ENCODE measurements around the gene EMC8. TPM values are rescaled to one million over a fixed set of nuclear protein-coding genes. Genes with fewer than 3 reads are reported as not detected.
A peak's percentile ranks its signal among the peaks of the same experiment; 100 is the strongest.

Gene EMC8
- total and polyA plus RNA-seq, 10 of the 15 experiments (the other 5 are each of a cell fraction or from before 2014, with no cell fraction given) = 7.8 to 62.0 (median 33.5) TPM

- TF ChIP-seq ZNF592 (IDR thresholded peaks at IDR 0.05) = no peak
- no peak for TF ChIP-seq BCLAF1 (IDR thresholded peaks at IDR 0.05)
- TF ChIP-seq SIN3A (IDR thresholded peaks at IDR 0.05; ENCODE audit: low read depth, low read length) = no peak
- TF ChIP-seq BRCA1 (IDR thresholded peaks at IDR 0.05; ENCODE audit: low read depth, low read length) = no peak
- peak; percentile 17 for TF ChIP-seq SP1 (IDR thresholded peaks at IDR 0.05; ENCODE audit: low read depth, low read length)
- TF ChIP-seq JUNB (IDR thresholded peaks at IDR 0.05) = peak; percentile 25; the same call in 1 of the 2 replicates
- TF ChIP-seq YBX1 (IDR thresholded peaks at IDR 0.05) = no peak
- no peak for TF ChIP-seq YY1 (IDR thresholded peaks at IDR 0.05; ENCODE audit: low read depth, low read length)
- TF ChIP-seq BCL11A (IDR thresholded peaks at IDR 0.05; ENCODE audit: low read depth, low read length) = no peak
- no peak for TF ChIP-seq TARDBP (IDR thresholded peaks at IDR 0.05; ENCODE audit: borderline replicate concordance)
- no peak for TF ChIP-seq IRF5 (IDR thresholded peaks at IDR 0.05; ENCODE audit: borderline replicate concordance)
- peak; percentile 16 for TF ChIP-seq MEF2B (IDR thresholded peaks at IDR 0.05; ENCODE audit: partially characterized antibody, poor library complexity, severe bottlenecking)
These were observed 43.2 kb downstream of the EMC8 start (continued) for GRCh38 chr16:85755929-85756768.

Data from GM12878 (cell line).